Left lobe of liver (tissue), 2 donors: ENCODE data around the gene LMO1. TPM values are rescaled to one million over a fixed set of nuclear protein-coding genes. Genes with fewer than 3 reads are reported as not detected.

ENCODE experiments used
- ATAC-seq: fragments of 200-7000 bp; cut with Tn5 transposase; one replicate; pipeline ENCODE4 v1.9.1; 2020; ENCODE audit warnings: mild to moderate bottlenecking, moderate library complexity
- DNase-seq: peaks from one replicate; pipeline ENCODE4 v3.0.0-alpha.2; 2020; ENCODE audit warnings: low spot score
- total RNA-seq: library from RNA; stranded (reverse); gene quantifications from one replicate; pipeline ENCODE4 v1.2.1, GENCODE V29; 2021
- donor health status: DM: no; HTN: no; CAD: no; lungs with moderate emphysema.
- donor health status: DM: no; HTN: yes; CAD: no.

LMO1 gene
- not detected for total RNA-seq

DNA sequence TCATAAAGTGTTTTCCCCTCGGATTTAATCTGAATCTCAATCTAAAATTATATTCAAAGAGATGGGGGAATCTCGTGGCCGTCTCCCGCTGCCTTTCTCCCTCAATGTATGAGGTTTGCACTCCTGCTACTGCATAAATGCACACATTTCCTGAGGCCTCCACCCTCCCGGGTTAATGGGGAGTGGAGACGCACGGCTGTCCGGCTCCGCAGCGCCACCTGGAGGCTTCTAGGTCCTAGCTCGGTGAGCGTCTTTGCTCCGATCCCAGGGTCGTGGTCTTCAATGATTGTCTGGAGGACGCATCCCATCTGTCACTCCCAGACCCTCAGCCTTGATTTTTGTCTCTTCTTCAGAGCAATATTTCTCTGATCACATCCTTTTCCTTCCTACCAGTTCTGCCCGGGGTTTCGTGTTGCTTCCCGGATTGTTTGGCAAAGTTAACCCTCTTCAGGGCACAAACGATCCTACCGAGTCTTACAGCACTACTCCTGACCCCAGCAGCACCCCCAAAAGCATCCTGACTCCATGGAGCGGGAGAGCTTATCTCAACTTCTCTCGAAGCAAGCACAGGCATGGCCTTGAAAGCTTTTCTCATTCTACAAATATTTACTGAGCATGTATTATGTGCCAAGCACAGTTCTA lies at the start of gene LMO1:
TSS of gene LMO1 (minus strand) at position 110 of the 642 bp plus-strand sequence. CDS start 516 bp downstream, outside the sequence.
- DNase-seq (peak; percentile 73), ATAC-seq (peak; percentile 89)

DNA sequence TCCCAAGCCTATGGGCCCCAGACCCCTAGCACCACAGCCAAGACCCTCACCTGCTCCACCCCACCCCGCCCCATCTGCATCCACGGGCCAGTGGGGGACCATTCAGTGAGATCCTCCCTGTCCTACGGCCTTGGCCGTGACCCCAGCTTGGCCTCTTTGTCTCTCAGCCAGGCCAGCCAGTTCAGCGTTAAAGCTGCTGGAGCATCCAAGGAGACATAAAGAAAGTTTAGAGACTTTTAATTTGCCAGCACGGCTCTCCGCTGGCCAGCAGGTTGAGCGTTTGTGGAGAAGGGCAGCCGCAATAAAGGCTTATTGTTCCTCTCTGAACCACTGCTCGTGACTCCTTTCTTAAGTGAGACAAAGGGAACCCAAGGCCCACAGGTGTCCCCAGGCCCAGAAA lies 49.3 kb upstream of the LMO1 start:
- DNase-seq (no peak), ATAC-seq (no peak)

DNA sequence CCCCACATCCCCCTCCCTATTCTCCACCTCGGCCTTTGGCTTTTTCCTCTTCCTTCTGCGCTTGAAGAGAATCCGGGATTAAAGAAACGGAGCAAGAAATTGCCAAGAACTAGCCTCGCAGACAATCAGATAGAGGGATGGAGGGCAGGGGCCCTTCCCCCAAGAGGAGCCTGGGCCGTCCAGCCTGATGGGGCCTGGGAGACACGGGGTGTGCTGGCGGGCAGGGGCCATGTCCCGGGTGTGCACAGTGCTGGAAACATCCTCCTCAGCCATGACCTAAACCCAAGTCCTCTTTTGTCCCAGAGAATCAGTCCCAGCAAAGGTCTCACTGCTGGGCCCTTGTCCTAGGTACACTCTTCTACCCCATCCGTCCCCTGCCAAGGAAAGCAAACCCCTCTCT lies 47.7 kb upstream of the LMO1 start:
- DNase-seq: no peak
- no peak for ATAC-seq

DNA sequence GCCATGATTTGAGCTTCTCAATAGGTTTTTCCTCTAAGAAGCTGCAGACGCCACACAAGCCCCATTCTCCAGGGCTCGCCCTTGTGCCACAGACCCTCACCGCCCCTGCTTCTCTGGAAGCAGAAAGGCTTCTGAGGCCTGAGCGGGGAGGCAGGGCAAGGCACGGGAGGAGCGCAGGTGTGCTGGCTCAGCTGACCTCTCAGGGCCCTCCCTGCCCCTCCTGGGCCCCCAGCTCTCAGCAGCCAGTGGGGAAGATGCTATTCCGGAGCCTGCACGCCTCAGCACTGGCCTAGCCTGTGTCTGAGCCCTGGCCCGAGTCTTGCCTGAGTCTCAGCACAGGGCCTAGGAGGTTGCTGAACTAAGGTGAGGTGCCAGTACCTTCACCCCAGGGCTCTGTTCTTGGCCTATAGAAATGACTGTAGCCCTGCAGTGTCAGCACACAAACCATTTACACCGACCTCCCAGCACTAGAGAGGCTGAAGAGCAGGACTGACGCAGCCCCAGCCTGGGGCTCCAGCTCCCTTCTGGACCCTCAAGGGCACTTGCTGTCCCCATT lies 47.1 kb upstream of the LMO1 start:
- DNase-seq: no peak
- no peak for ATAC-seq

DNA sequence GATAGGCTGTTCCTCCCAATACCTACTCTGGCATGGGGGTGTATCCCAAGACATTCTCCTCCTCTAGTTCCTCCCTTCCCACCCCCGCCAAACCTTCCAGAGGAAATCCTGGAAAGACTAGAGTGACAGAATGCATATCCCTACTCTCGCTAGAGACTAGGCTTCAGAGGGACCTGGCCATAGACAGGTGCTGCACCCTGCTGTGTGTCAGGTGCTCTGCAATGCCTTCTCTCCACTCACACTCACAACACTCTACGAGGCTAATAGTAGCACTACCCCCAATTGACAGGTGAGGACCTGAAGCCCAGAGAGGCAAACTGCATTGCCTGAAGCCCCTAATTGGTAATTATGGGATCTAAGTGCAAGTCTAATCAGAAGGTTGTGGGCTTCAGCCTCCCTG lies 46.2 kb upstream of the LMO1 start:
- DNase-seq: no peak
- ATAC-seq: peak; percentile 19

DNA sequence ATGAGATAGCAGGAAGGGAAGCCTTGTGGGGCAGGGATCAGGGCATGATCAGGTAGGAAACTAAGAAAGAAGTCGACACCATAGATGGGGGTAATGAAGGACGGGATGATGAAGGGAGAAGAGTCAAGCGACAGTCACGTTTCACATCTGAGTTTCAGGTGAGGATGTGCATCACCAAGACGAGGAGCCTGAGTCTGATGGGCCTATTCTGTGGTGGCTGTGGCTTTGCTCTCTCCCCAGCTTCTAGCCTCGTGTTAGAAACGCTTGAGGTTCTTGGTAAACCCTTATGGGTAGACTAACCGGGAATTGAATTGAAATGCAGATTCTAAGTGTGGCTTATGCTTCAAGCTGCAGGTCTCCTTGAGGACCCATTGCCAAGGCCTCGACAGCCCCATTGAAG lies 45.6 kb upstream of the LMO1 start:
- DNase-seq: no peak
- ATAC-seq: no peak

DNA sequence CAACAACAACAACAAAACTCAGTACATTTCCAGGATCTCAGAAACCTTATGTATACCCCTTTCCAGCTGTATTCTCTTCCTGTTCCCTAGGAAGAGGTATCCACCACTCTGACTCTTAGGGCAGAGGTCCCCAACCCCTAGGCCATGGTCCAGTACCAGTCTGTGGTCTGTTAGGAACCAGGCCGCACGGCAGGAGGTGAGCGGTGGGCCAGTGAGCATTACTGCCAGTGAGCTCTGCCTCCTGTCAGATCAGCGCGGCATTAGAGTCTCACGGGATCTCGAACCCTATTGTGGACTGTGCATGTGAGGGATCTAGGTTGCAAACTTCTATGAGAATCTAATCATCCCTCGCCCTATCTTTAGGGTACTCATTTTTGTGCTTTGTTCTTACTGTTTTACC lies 43.9 kb upstream of the LMO1 start:
- DNase-seq: no peak
- ATAC-seq: no peak

DNA sequence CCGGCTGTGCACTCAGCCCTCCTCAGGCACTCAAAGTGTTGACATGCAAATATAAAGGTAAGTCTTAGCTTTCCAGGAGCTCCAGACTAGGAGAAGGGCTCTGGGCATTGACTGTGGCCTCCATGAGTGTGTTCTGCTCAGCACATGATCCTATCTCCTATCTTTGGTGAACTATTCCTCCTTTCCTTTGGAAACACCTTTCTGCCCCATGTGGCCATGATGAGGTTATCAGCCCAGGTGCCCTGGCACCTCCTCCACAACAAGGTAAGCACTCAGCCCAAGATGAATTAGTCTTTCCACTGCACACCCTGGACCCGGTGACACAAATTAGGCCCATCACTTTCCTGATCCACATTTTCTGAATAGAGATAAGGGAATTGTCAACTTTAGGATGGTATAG lies 37.9 kb upstream of the LMO1 start:
- no peak for ATAC-seq
- no peak for DNase-seq

DNA sequence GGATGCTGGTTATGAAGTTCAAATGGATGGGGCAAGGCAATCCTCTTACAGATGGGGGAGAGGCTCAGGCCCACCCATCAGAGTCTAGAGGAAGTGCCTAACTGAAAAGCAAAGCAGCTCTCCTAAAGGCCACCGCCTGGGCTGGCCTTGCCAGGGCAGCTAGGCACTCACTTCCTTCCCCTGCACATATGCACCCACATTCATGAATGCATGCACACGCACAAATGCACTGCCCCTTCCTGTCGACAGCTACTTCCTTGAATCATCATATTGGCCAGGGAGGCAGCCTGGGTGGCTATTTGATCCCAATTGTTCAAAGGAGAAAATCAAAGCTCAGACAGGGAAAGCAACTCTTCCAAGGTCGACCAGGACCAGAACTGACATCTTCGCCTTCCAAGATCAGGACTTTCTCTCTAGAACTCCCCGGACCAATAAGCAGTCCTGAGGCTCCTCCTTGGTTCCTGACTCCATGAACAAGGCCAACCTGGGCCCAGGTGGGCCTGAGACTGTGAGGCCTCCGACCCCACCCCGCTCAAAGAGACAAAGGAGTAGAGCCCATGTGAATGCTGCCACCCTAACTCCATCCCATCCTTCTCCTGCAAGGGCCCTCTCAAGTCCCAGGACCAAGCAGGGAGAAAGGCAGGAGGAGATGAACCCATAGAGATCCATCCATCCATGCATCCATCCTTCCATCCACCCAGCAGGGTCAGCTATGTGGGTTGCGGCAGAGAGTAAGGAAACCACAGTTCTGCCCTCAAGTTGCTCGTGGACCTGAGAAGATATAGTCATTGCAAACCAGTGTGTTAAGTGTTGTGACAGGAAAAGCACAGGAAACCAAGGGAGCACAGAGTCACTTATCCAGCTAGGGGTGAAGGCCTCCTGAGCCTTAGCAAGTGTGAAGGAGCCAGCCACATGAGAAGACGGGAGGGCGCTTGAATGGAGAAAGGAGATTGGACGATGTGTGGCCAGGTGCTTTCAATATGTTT lies 35.4 kb upstream of the LMO1 start:
- ATAC-seq (no peak), DNase-seq (no peak)

DNA sequence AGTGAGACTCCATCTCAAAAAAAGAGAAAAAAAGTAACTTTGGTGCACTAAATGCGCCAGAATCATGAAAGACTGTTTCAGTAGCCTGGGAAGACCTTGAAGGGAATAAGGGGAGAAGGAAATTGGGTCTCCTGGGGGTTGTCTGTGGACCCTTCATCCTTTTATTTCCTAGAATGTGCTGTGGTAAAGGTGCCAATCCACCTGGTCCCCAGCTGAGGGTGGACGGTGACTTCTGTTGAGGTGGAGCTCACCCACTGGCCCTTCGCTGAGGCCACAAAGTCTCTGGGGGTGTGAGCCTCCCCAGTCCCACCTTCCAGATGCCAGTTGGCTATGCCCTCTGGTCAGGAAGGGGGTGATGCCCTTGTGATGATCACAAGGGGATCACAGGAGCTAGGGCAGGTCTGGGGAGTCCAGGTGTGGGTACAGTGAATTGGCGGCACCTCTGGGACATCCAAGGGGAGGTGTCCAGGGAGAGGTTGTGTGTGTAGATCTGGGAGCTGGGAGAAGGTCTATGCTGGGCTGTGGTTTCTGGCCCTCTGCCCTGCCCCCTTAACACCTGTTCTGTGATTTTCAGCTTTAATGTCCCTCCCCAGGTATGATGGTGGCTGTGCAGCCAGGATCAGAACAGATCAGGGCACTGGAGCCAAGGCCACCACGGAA lies 34.2 kb upstream of the LMO1 start:
- ATAC-seq (no peak), DNase-seq (no peak)

DNA sequence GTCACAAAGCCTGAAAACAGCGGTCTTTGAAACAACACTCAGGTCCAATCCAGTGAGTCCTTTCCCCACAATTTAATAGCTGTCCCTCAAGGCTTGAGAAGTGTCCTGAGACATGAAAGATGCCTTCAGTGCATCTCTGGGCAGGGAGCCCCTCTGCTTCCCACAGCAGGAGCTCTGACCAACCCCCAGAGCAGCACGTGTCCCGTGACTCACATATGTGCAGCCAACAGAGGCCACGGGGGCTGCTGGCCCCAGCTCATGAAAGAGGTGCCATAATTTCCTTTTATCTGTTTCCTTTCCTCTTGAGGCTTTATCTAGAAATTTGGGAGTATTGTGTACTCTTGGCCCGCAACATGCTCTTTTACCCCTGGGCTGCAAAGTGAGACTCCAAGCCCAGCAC lies 33.2 kb upstream of the LMO1 start:
- ATAC-seq (no peak), DNase-seq (peak; percentile 19)

DNA sequence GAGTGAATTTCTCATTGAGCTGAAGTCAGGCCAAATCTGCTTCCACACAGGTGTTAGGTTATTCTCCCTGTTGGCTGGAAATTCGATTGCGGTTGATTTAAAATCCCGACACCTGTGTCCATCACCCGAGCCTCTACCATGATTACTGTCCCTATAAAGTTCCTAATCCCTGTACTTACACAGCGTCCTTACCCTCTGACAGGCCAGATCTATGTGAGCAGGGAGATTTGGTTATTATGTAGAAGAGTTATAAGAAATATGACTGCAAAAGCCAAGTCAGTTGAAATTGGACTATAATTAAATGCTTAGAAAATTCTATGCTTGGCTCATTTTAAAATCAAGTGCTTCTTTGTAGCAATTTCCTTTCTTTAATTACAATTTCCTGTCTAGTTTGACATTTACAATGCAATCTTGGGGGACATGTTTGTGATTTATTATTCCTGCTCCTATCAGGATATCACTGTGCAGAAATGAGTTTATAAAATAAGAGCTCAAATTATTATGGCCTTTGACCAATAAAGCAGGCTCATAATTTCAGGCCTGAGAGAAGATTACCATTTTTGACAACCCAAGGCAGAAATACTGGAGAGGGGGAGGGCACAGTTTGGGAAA lies 32.5 kb upstream of the LMO1 start:
- ATAC-seq (no peak), DNase-seq (no peak)

DNA sequence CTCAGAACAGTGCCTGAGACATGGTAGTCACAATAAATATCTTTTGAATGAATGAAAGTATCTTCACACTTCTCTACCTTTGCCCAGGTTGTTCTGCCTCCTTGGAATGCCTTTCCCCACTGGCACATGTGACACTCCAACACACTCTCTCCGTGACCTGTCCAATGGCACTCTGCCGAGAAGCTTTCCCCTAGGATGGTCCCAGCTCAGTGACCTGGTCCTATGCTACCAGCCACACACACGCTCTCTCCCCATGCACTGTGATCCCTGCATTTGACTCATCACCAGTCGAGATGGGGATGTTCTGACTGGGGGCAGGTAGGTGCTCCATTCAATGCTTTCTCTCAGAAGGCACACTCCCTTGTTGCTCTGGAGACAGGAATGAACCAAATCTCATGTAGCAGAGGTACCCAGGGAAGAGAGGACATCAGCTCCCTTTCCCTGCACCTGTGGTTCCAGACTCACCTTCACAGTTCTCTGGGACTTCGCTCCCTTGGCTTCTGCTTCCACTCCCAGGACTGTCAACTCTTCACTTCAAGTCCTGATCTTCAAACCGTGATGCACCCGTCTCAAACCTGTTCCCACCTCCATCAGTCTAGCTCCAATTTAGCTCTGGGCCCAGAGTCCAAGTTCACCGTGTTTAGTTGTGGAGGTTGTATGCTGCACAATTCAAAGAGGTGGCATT lies 30.7 kb upstream of the LMO1 start:
- ATAC-seq: no peak
- DNase-seq: peak; percentile 38

DNA sequence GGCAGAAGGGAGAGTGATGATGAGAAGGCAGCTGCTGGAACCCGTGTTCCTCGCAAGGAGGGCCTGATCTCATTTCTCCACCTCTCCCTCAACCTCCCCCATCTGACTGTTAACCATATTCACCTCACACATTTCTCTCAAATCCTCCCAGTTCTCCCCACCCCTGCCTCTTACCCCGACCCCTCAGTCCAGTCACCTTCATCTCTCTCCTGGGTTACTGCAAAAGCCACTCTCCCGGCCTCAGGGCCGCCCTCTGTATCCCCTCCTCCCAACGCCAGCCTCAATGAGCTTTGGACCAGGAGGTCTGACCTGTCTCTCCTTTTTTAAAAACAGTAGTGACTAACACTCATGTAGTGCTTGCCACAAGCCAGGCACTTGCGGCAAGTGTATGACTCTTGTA lies 29.5 kb upstream of the LMO1 start:
- DNase-seq (no peak), ATAC-seq (no peak)

DNA sequence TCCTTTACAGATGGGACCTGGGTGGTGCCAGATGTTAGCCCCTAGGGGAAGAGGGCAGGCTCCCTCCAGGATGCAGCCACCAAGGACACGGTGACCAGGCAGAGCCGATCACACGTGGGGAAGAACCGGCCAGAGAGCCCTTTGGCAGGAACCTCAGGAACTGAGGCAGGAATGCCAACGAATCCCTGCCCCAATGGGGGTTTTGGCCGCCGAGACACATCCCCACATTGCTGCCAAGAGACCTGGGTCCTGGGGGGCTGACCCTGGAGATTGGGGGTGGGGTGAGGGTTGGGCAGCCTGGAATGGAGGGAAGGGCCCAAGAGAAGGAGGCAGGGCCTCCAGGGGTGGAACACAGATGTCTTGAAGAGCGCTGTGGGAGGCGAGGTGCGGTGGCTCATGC lies 28.7 kb upstream of the LMO1 start:
- ATAC-seq (no peak), DNase-seq (peak; percentile 33)

DNA sequence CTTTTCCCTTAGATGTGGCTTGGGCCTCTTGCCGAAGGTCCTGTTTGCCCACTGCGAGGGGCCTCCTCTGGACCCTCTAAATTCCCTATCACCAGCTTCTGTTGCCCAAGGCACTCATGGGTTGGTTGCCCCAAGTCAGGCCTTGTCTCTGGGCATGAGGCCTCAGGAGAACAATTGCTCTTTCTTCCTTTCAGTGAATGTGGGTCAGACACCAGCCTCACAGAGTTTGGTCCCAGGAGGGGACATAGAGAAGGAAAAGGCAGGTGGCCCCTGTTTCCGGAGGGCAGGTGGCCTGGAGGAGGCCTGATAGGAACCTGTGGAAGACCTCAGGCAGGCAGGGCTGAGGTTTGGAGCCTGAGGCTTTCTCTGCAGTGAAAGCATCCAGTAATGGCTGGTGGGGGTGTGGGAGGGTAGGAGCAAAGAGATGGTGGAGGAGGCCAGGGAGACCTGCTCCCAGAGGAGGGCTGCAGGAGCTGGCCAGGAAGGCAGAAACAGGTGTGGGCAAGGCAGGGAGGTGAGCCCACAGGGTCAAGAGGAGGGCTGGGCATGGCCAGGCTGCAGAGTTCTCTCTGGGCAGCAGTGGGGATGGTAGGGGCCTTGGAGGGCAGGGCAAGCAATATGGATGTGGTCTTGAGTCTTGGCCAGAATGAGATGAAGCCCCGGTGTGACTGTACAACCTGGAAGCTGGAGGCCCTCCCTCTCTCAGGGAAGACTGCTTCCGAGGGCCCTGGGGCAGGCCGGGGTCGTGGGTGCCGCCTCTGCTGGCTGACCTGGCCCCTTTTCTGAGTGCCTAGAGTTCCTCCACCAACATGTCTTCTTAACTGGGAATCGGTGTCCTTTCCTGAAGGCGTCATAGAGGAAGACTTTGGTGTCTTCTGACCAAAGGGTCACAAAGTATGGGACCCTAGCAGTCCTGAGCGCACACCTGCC lies 28.0 kb upstream of the LMO1 start:
- DNase-seq (peak; percentile 29), ATAC-seq (no peak)

DNA sequence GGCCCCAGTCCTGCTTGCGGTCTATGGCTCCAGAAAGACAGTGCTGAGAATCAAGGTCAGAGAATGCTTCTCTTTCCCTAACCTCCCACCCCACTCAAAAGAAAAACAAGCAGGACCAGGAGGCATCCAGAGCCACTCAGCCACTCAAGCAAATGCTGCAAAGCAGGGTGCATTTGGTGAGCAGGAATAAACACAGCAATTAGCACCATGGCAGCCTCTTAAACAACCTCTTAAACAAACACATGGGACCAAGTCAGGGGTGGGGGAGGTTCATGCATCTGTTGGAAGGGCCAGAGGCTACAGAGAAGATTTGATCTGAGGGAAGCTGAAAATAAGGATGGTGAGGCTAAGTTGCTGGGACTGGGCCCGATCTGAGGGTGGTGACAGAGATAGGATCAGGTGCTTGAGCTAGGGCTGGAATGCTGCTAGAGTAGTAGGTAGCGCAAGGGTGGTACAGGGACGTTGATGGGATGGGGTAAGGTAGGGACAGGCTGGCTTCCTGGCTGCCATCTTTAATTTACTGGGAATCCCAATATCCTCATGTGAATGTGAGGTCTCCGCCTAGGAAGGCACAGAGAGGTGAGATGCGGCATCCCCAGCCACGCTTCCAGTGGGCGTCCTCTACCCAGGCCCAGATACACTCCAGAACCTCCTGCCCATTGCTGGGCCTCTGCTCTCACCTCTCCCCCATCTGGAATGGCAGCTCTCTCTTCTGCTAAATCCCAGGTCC lies 26.6 kb upstream of the LMO1 start:
- no peak for DNase-seq
- ATAC-seq: no peak

DNA sequence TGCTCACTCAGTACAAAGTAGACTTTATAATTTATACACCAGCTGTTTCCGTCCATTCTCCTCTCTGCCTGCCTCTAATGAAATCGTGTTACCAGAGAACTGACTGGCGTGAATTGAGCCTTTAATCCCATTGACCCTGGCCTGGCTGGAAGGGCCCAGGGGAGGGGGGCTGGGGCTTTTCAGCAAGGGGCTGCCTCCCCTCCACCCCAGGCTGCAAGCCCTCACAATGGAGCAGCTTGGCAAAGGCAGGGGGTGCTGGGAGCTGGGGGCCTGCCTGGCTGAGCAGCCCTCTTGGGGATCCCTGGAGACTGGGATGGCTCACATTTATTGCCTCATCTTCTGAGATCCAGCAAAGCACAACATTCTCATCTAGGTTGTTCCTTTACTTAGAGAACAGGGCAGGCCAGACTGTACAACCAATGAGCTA lies 25.8 kb upstream of the LMO1 start:
- DNase-seq: no peak

More for the DNA sequence above, 25.8 kb upstream of the LMO1 start:
- no peak for ATAC-seq
